ENCODE data around the gene PCDHB7.
"Not testable (repeated sequence)": the region's sequence is repeated elsewhere in the genome, so short reads cannot be mapped to it uniquely, and the experiment has no call there.

The PCDHB7 gene

GRCh38 chr5:141224844-141225243 is 52.4 kb downstream of the PCDHB7 start:
- not testable (repeated sequence) for DNase-seq (ENCODE audit: low spot score)

- not testable (repeated sequence) for DNase-seq (ENCODE audit: low spot score)
These were observed 53.0 kb downstream of the PCDHB7 start for GRCh38 chr5:141225421-141225820.

Data from HuH-7 (cell line).